Panc1 (cell line): ENCODE results near the gene ZC3H13. TPM values are rescaled to one million over a fixed set of nuclear protein-coding genes. Genes with fewer than 3 reads are reported as not detected.

ENCODE experiments used
- ATAC-seq: fragments of 200-7000 bp; cut with Tn5 transposase; 2 replicates; pipeline ENCODE4 v1.9.1; 2020; ENCODE audit warnings: mild to moderate bottlenecking, moderate library complexity
- BruUV-seq: library from RNA; stranded (reverse); fragments of 400-500 nt; replicated peaks from 2 replicates; lab custom pipeline; 2021; lab: Mats Ljungman, UMichigan
- CTCF ChIA-PET: fragments of 300-600 bp; sonication (Branson Sonifier 250); formaldehyde crosslinking; loops from one replicate; lab custom pipeline; 2022; ENCODE audit warnings: antibody characterized with exemption; lab: Charles Lee
- POLR2A ChIA-PET: fragments of 300-600 bp; sonication (Branson Sonifier 250); formaldehyde crosslinking; loops from one replicate; lab custom pipeline; 2022; ENCODE audit warnings: antibody characterized with exemption; lab: Charles Lee
- DNase-seq: peaks from one replicate; pipeline ENCODE4 v3.0.0-alpha.2; 2010; ENCODE audit warnings: low read depth, low spot score
- H3K27ac ChIP-seq: 2 replicates; pipeline ENCODE4 v1.5.1; 2011; ENCODE audit warnings: mild to moderate bottlenecking, low read length, inconsistent platforms
- H3K27me3 ChIP-seq: fragments of 200-500 bp; sonication (Bioruptor generic); 2 replicates; pipeline ENCODE4 v1.6.0; 2014; ENCODE audit warnings: low read length, inconsistent platforms; ENCODE audit not compliant: control insufficient read depth, insufficient read depth
- H3K36me3 ChIP-seq: fragments of 200-500 bp; sonication (Bioruptor generic); 2 replicates; pipeline ENCODE4 v1.5.1; 2014; ENCODE audit warnings: inconsistent platforms, mild to moderate bottlenecking, low read length, moderate library complexity; ENCODE audit not compliant: control insufficient read depth, insufficient read depth
- H3K4me1 ChIP-seq: 2 replicates; pipeline ENCODE4 v1.5.1; 2011; ENCODE audit warnings: inconsistent platforms, mild to moderate bottlenecking, low read length, moderate library complexity; ENCODE audit not compliant: control insufficient read depth, insufficient read depth
- H3K4me3 ChIP-seq, 2 experiments: 2 replicates each; pipeline ENCODE4 v1.5.1; 2011 to 2012; ENCODE audit warnings: low read depth in 2 of 2, low read length in 2 of 2, mild to moderate bottlenecking in 2 of 2, inconsistent platforms in 1 of 2, moderate library complexity in 1 of 2
- H3K9me3 ChIP-seq: fragments of 200-500 bp; sonication (Bioruptor generic); 2 replicates; pipeline ENCODE4 v1.5.1; 2014; ENCODE audit warnings: low read depth, mild to moderate bottlenecking, inconsistent platforms, low read length, moderate library complexity; ENCODE audit not compliant: control insufficient read depth, insufficient read depth
- CTCF ChIP-seq: fragments of 450-650 bp; IDR thresholded peaks from 2 replicates; pipeline ENCODE4 v1.5.1; 2017; ENCODE audit warnings: mild to moderate bottlenecking
- POLR2AphosphoS5 ChIP-seq: IDR thresholded peaks from 2 replicates; pipeline ENCODE4 v1.6.1; 2012; ENCODE audit warnings: mild to moderate bottlenecking, low read depth, low read length, moderate library complexity
- SIN3A ChIP-seq: IDR thresholded peaks from 2 replicates; pipeline ENCODE4 v1.6.1; 2012; ENCODE audit warnings: low read depth, mild to moderate bottlenecking, low read length, moderate library complexity, borderline replicate concordance; ENCODE audit not compliant: insufficient read depth
- TCF7L2 ChIP-seq: IDR thresholded peaks from 2 replicates; pipeline ENCODE4 v1.6.1; 2011; ENCODE audit warnings: mild to moderate bottlenecking, low read depth, low read length, inconsistent platforms
- in situ Hi-C: cut with HindIII; loops from 2 replicates; pipeline ENCODE4 v1.10.0; 2016; ENCODE audit warnings: low sequenced_read_pairs, low pct_unique_long_range_greater_than_20kb
- intact Hi-C: fragments of 100-400 bp; cut with micrococcal nuclease; formaldehyde crosslinking; loops from one replicate; pipeline ENCODE4 v1.10.0; 2022; ENCODE audit not compliant: unreplicated experiment
- total RNA-seq: library from RNA; stranded (reverse); gene quantifications from one replicate; pipeline ENCODE4 v1.2.1, GENCODE V29; 2021; ENCODE audit not compliant: unreplicated experiment
- TF ChIP-seq, protein P1 (sequence below), 2 experiments: IDR thresholded peaks; 2 replicates each; pipeline ENCODE4 v1.6.1; 2011 to 2012; ENCODE audit warnings: low read depth in 2 of 2, control low read depth in 1 of 2, low read length in 1 of 2, mild to moderate bottlenecking in 1 of 2, moderate library complexity in 1 of 2; ENCODE audit not compliant: insufficient read depth in 1 of 2

The ZC3H13 gene
- total RNA-seq, 1 experiment from 2014 or later: 25.3 TPM

DNA sequence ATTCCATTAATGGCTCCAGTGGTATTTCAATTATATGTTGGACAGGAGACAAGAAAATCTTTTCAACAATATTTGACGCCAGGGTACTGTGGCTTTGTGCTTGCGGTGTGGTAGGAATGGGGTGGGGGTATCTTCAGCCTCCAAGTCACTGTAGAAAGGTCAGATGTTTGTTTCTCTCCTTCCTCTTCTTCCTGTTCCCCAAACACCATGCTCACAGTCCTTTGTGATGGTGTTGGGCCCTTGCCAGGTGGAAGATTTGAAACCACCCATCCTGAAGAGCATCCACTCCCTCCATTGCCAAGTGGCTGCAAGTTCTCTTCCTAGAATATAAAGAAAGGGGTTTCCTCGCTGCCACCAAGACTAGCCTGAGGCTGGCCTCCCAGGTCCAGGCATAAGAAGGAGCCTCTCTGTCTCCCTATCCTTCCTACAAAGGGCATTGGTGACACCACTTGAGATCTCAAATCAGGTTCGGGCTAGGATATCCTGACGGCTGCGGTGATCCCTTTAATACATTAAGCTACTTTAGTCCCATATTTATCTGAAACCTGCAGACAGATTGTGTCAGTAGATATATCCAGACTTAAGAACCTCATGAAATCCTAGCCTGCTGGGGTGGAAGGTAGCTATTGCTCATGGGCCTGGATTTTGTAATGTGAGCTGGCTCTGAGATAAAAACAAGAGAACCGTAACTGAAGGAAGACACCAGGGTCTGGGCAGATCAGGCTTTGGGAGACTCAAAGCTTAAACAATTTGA lies 136.7 kb downstream of the ZC3H13 start:
- intact Hi-C loops (no loop called here), in situ Hi-C loops (no loop called here)
- no peak overlapping the region for H3K27ac ChIP-seq
- ATAC-seq (no peak), DNase-seq (no peak)
- BruUV-seq: no TSS peak
- H3K9me3 ChIP-seq: no peaks in the 10 kb centered on the region
- no peaks in the 10 kb centered on the region for H3K4me1 ChIP-seq
- H3K27me3 ChIP-seq: no peaks in the 10 kb centered on the region
- no peaks in the 10 kb centered on the region for H3K36me3 ChIP-seq
- TF ChIP-seq SIN3A: no peak
- ChIA-PET POLR2A (no interaction called here), CTCF (no interaction called here)
- no peak overlapping the region for H3K4me3 ChIP-seq

GRCh38 chr13:45909673-45910072 lies 142.9 kb downstream of the ZC3H13 start:
- BruUV-seq: no TSS peak
- intact Hi-C loops (no loop called here), in situ Hi-C loops (no loop called here)
- ChIA-PET CTCF (no interaction called here), POLR2A (no interaction called here)
- Histone ChIP-seq H3K4me3 (no peak overlapping the region), H3K27me3 (no peaks in the 10 kb centered on the region), H3K36me3 (no peaks in the 10 kb centered on the region), H3K9me3 (no peaks in the 10 kb centered on the region), H3K27ac (no peak overlapping the region), H3K4me1 (no peaks in the 10 kb centered on the region)
- TF ChIP-seq TCF7L2 (no peak), POLR2AphosphoS5 (no peak), CTCF (no peak), SIN3A (no peak)
- TF ChIP-seq, protein P1, sequence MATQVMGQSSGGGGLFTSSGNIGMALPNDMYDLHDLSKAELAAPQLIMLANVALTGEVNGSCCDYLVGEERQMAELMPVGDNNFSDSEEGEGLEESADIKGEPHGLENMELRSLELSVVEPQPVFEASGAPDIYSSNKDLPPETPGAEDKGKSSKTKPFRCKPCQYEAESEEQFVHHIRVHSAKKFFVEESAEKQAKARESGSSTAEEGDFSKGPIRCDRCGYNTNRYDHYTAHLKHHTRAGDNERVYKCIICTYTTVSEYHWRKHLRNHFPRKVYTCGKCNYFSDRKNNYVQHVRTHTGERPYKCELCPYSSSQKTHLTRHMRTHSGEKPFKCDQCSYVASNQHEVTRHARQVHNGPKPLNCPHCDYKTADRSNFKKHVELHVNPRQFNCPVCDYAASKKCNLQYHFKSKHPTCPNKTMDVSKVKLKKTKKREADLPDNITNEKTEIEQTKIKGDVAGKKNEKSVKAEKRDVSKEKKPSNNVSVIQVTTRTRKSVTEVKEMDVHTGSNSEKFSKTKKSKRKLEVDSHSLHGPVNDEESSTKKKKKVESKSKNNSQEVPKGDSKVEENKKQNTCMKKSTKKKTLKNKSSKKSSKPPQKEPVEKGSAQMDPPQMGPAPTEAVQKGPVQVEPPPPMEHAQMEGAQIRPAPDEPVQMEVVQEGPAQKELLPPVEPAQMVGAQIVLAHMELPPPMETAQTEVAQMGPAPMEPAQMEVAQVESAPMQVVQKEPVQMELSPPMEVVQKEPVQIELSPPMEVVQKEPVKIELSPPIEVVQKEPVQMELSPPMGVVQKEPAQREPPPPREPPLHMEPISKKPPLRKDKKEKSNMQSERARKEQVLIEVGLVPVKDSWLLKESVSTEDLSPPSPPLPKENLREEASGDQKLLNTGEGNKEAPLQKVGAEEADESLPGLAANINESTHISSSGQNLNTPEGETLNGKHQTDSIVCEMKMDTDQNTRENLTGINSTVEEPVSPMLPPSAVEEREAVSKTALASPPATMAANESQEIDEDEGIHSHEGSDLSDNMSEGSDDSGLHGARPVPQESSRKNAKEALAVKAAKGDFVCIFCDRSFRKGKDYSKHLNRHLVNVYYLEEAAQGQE (IDR thresholded peaks at IDR 0.05; ENCODE audit: insufficient read depth in 1 of 2, low read depth in 2 of 2, low read length in 1 of 2): no peak
- DNase-seq (no peak), ATAC-seq (no peak)

DNA sequence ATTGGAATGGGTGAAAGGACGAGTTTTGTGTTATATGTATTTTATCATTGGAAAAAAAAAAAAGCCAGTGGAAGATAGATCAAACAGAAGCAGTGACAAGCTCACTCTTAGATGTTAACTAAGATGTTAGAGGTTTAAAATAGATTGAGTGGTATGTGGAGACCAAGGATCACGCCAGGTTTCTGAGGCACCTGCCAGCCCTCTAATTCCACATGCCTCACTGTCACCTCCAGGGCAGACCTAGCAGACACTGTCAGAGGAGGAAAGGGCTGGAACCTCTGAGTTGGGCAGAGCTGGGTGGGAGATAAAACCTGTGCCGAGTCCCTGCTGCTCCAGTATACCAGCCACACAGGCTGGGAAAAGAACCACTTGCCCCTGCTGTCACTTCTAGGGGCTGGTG lies 143.5 kb downstream of the ZC3H13 start:
- intact Hi-C loops: no loop called here
- Histone ChIP-seq H3K4me3 (no peak overlapping the region), H3K9me3 (no peaks in the 10 kb centered on the region), H3K27ac (no peak overlapping the region), H3K27me3 (no peaks in the 10 kb centered on the region), H3K4me1 (no peaks in the 10 kb centered on the region), H3K36me3 (no peaks in the 10 kb centered on the region)
- CTCF ChIA-PET: no interaction called here
- POLR2A ChIA-PET: no interaction called here
- DNase-seq: no peak
- TF ChIP-seq SIN3A: no peak
- TF ChIP-seq TCF7L2: no peak
- no peak for TF ChIP-seq POLR2AphosphoS5
- no peak for TF ChIP-seq CTCF
- TF ChIP-seq, protein P1 (IDR thresholded peaks at IDR 0.05; ENCODE audit: insufficient read depth in 1 of 2, low read depth in 2 of 2, low read length in 1 of 2): no peak
- BruUV-seq: no TSS peak
- in situ Hi-C loops: no loop called here
- no peak for ATAC-seq
